ENCODE data around the gene CFAP53.
"Not testable (repeated sequence)": the region's sequence is repeated elsewhere in the genome, so short reads cannot be mapped to it uniquely, and the experiment has no call there.

The CFAP53 gene, protein sequence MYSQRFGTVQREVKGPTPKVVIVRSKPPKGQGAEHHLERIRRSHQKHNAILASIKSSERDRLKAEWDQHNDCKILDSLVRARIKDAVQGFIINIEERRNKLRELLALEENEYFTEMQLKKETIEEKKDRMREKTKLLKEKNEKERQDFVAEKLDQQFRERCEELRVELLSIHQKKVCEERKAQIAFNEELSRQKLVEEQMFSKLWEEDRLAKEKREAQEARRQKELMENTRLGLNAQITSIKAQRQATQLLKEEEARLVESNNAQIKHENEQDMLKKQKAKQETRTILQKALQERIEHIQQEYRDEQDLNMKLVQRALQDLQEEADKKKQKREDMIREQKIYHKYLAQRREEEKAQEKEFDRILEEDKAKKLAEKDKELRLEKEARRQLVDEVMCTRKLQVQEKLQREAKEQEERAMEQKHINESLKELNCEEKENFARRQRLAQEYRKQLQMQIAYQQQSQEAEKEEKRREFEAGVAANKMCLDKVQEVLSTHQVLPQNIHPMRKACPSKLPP

DNA sequence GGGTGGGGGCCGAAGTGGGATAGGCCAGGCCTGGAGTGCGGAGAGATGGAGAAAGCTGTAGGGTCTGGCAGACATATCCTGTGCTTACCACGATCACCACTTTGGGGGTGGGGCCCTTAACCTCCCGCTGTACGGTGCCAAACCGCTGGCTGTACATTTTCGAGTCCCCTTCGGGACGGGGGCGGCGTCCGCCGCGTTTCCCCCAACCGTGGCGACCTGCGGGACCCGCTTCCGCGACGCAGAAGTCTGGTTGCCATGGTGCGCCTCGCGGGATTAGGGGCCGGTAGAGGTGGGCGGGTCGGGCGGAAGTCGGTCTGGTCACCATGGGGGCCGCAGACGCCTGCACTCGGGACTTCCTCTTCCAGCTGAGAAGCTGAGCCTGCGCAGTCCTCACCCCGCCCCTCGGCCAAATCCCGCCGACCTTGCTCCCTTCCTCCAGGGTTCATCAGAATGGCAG, at the start of gene CFAP53:
Gene CFAP53 (minus strand): TSS at position 248 of the 457 bp plus-strand sequence. CDS start 91 bp downstream, at position 157.
- DNase-seq, result peak; percentile 82

DNA sequence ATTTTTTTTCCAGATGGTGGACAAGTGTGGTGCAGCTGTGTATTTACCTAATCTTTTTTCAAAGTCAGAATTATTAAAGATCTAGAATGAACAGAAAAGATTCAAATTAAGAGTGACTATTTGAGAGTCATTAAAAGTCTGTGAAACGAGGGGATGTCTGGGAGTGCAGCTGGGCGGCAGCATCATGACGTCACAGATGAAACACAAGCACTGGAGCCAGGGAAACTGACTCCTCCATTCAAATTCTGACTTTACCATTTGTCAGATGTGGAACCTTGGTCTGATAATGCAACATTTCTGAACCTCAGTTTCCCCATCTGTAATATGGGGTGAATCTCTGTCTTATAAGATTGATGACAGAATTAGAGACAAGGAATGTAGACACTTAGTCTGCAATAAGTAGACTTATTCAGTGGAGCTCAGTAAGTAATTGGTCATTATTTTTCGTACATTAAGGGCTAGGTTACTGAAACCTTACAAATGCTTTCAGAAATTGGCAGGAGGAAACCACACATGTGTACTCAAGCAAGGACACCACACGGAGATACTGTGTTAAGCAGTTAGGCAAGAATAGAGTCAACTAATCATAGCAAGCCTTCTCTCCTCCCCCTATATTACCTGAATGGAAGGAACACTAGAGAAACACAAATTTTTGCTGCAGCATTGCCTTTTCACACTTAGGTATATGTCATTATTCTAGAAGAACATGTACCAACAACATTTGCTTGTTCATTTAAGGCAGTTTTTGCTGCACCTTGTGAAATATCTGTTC, 49.0 kb upstream of the CFAP53 start:
- DNase-seq, result no peak

DNA sequence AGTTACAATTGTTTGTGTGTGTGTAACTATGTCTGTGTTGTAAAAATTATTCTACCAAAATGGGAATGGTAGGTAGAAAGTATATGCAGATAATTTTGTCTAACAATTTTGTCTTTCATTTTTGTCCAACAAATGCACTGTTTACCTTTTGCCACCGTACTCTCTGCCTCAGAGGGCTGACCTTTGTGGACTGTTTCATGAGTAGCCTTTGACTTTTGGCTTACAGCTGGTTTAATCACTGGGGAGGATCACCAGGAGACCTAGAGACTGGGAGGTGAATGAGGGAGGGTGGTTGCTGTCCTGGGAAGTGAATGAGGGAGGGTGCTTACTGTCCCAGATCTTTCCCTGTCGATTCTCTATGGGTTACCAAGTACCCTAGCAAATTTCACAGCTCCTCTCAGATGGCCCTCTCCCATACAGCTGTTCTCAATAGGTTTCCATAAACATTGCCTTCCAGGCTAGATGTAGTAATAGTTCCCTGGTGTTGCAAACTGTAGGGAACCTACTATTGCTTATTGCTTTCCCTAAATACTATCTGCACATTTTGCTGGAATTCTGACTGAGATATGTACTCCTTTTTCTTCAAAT, 47.7 kb upstream of the CFAP53 start:
- no peak for DNase-seq

DNA sequence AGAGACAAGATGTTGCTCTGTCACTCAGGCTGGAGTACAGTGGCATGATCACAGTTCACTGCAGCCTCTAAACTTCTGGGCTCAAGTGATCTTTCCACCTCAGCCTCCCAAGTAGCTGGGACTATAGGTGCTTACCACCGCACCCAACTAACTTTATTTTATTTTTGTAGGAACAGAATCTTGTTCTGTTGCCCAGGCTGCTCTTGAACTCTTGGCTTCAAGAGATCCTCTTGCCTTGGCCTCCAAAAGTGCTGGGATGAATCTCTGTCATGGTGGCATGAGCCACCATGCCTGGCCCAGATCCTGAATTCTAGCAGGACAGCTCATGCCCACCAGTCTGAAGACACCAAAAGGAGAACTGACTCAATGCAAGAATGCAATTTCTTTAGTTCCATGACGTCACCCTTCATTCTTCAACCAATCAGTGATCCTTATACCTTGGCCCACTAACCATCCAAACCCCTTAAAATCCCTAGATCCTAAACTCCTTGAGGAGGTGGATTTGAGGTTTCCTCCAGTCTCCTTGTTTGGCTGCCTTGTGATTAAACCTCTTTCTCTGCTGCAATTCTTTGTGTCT, 46.8 kb upstream of the CFAP53 start:
- no peak for DNase-seq

DNA sequence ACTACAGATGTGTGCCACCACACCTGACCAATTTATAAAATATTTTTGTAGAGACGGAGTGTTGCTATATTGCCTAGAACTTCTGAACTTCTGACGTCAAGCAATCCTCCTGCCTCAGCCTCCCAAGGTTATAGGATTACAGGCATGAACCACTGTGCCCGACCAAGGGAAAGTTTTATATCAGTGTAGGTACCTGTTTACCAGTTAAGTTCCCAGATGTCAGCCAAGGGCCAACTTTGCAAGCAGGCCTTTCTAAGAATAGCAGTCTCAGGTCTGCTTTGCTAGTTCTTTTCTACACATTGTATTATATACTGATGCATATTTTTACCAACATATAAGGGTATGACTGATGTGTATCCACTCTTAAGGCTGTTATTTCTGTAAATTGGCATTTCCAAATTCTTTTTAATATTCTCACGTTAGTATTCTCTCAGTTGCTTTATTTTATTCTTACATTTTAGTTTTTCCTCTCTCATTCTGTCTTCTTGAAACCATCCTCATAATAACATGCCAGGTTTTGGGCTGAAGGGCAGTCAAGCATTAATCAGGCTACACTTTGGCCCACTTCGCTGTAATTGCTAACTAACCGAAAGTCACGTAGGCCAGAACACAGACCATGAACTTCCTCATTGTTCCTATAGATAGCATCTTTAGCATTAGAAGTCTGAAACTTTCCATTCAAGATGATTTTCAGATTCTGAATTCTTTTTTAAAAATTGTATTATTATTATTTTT, 46.2 kb upstream of the CFAP53 start:
- DNase-seq, result no peak

DNA sequence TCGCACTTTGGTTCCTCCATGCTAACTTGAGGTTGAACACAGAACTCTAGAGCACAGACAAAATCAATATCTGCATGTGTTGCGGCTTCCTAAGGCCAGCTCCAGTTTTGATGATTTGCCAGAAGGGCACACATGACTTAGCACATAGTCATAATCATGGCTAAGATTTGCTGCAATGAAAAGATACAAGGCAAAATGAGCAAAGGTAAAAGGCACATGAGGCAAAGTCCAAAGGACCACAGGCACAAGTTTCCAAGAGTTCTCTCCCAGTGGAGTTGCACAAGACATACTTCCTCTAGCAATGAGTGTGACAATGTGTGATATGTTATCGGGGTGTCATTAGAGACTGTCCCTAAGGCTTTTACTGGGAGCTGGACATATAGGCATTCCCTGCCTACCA, 45.4 kb upstream of the CFAP53 start:
- no peak for DNase-seq

DNA sequence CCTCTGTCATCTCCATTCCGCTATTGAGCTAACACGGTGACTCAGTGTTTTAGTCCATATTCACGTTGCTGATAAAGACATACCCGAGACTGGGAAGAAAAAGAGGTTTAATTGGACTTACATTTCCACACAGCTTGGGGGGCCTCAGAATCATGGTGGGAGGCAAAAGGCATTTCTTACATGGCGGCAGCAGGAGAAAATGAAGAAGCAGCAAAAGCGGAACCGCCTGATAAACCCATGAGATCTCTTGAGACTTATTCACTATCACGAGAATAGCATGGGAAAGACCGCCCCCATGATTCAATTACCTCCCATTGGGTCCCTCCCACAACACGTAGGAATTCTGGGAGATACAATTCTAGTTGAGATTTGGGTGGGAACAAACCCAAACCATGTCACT, 43.8 kb upstream of the CFAP53 start:
- DNase-seq, result no peak

DNA sequence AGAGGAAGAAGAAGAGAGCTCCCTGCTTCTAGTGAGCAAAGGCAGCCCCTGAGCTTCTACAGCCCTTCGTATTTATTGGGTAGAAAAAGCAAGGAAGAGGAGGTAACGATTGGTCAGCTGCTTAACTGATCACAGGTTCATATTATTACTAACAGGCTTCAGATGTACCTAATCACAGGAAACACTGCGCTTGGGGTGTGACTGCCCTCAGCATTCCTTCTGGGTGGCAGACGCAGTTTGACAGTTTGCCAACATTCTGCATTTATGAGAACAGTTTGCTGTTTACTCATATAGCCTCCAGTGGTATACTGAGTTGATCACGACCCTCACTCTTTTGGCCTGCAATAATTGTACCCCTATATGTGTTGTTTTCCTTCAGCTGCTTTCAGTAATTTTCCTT, 42.6 kb upstream of the CFAP53 start:
- DNase-seq, result not testable (repeated sequence)

DNA sequence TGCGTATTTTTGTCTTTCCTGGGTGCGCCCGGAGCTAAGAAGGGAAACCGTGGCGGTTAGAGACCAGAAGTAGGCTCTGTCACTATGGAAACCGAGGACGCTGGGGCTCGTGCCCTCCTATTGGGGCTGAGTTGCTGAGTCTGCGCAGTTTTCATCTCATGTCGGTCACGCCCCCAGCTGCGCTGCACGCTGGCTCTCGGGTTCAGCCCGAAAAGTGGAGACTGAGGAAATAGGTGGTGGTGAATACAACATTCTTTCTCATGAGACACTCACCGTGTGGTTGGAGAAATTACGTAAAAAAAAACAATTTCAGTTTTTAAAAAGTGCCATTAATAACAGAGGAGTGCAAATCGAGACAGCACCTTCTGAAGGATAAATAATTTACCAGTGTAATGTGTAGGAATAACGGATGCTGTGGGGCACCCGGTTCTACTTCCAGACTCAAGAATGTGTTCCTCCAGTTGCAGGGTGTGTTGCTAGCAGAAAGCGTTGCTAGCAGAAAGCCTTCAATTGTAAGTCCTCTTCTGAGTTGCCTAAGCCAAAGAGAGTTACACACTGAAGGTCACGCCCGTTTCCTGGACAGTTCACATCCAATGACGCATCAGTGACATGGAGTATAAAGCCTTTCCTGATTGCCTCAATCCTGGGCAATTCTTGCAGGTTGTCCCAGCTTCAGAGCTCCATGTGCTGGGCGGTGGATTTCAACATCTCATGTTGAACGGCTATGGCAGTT, 41.6 kb upstream of the CFAP53 start:
- peak; percentile 85 for DNase-seq

DNA sequence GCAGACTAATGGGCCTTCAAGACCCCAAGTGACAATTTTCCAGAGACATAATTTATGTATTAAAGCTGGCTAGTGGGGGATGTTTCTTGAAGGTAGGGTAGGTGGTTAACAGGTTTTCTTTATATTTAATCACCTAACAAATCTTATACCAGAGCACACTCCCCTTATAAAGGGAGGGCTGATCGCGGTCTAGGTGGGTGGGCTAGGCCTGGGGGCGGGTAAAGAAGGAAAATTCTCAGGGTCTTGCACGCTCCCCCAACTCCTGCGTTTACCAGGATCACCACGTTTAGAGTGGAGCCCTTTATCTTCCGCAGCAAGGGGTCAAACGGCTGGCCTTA, 41.1 kb upstream of the CFAP53 start:
- DNase-seq, result no peak

DNA sequence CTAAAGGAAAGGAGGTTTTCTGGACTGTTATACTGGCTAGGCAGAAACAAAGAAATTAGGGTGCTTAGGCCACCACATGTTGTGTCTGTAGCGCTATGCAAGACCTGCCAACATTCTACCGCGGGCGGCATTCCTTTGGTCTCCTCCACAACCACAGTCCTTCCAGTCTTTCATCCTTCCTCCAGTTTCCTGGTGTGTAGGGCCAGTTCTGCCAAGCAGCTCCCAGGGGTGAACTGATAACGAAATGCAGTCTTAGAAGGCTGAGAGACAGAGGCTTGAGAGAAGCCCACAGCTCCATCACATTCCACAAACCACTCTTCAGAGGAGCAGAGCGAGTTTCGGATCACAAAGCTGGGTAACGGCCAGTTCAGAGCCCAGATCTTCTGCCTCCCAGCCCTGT, 40.6 kb upstream of the CFAP53 start:
- no peak for DNase-seq

DNA sequence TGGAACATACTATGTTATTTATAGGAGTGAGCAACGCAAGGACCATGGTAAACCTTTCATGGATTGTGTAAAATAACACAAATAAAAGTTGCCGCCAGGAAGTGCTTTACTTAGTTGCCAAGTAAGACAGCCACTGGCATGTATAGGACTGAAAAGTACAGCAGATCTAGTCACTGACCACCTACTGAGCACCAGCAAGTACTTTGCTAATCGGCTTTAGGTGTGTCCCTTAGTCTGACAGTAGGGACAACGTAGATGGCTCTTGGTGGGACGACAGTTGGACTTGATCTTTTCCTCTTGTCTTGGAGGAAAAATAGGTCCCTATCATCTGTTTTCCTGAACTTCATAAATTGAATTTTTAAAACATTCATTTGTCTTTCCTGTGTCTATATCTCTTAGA, 34.8 kb upstream of the CFAP53 start:
- DNase-seq, result no peak

DNA sequence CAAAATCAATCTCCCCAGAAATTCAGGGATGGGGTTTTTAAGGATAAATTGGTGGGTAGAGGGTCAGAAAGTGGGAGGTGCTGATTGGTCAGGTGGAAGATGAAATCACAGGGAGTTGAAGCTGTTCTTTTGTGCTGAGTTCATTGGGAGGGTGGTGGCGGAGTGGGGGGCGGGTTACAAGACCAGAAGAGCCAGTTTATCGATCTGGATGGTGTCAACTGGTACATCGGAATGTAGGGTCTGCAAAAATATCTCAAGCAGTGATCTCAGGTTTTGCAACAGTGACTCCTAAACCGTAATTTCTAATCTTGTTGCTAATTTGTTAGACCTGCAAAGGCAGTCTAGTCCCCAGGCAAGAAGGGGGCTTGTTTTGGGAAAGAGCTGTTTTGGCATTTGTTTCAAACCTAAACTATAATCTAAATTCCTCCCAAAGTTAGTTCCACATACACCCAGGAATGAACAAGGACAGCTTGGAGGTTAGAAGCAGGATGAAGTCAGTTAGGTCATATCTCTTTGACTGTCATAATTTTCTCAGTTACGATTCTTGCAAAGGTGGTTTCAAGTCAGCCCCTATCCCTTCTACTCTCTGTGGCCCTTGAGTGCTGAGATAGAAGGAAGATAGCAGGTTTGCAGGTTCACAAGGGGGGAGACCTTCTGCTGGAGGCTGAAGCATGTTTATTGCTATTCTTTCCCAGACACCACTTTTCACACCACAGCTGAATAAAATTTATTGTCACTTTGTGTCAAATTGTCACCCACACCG, 33.5 kb upstream of the CFAP53 start:
- DNase-seq, result no peak

DNA sequence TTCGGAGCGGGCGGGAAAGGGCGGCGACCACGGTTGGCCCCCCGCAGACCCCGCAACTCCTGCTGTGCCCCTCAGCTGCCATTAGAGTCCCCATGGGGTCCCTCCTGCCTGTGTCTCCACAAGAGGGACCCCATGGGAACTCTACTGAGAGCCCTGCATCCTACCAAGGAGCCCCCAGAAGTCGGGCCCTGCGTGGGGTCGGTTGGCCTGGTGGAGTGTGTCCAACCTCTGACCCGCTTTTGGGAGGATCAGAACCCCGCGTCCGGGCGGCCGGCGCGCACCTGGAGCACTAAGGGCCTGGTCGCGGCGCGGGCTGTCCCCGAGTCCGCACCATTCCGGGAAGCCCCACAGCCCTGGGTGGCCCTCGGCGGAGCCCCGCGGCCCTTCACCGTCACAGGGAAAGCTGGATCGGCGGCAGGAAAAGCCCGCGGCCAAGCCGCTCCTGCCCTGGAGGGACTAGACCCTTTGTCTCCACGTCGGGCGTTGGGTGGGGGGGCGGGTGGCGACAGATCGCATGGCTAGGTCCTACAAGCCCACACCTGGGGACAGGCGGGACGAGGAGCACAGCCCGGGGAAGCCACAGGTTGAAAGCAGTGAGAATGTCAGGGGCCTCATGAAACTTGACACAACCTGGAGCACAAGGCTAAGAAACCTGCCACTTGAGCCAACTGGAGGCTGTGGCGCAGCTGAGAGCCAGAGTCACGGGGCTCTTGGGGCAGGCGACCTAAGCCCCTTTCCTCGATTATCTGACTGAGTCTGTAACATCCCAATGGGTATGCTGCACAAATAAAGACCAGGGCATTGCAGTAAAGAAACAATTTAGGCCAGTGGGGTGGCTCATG, 32.4 kb upstream of the CFAP53 start:
- DNase-seq, result no peak

DNA sequence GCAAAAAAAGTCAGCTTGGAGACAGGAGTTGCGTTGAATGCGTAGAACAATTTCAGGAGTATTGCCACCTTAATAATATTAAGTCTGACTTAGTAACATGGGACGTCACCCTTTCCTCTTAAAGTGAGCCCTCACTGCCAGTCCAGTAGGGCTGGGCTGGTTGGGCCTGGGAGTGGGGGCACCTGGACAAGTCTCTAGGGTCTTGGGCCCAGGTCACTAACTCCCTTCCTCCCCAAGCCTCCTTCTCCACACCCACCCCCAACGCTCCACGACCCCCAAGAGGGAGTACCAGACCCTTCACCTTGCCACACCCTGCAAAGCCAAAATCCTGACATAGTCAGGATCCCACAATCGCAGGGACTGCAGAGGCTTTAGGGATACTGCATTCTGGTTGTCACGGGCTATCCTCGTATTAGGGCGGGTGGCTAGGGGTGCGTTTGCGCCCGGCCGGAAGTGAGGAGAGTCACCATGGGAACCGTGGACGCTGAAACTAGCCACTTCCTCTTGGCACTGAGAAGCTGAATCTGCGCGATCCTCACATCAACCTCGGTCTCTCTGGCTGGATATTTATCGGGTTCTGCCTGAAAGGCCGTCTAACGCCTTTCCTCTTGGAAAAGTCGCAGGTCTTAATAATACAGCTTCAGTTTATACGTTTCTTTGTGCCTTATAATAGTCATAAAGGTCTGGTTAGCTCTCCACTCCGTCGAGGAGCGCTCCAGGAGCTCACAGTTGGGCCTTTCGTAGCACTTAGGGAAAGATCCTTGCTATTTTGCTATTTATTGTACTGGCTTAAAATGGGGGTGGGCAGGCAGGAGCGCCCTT, 31.5 kb upstream of the CFAP53 start:
- DNase-seq, result peak; percentile 49

DNA sequence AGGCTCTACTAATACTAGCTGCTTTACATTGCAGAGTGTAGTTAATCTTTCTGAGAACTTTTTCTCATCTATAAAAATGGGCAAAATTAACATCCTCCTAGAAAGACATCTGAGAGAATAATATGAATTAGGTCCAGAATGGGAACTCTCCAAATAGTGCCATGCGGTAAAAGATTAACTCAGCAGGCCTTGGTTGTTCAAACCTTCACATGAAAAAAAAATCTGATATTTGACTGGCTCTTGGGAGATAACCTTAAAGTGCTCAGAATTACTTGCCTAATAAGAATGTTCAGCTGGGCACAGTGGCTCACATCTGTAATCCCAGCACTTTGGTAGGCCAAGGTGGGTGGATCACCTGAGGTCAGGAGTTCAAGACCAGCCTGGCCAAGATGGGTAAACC, 26.7 kb upstream of the CFAP53 start:
- no peak for DNase-seq

DNA sequence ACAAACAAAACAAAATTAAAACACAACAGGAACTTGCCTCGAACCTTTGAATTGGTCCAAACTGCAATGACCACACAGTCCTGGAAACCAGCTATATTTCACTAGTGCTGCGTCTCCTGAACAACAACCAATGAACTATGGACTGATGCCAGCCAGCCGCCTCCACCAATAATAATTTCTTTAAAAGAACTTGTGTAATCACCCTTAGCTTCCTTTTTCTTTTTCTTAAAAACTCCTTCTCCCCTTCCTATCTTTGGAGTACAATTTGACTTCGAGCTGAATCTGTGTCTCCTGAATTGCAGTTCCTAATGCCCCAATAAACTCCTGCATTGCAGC, 22.8 kb upstream of the CFAP53 start:
- DNase-seq, result no peak

DNA sequence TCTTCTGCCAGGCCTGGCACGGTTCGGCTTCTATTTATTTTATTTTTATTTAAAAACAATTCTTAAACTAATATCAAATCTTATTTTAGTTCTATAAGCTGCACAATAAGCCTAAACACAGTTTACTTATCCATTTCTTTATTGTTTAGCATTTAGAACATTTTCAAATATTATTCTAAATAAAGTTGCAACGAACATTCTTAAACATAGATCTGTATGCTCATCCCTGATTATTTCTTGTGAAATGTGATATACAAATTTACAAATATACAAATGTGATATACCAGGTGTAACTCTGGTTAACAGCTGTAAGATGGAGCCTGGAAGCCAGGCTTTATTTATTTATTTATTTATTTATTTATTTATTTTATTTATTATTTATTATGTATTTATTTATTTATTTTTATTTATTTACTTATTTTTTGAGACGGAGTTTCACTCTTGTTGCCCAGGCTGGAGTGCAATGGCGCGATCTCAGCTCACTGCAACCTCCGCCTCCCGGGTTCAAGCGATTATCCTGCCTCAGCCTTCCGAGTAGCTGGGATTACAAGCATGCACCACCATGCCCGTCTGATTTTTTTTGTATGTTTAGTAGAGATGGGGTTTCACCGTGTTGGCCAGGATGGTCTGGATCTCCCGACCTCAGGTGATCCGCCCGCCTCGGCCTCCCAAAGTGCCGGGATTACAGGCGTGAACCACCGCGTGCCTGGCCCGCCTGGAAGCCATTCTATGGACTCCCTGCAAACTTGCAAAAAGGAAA, 22.2 kb upstream of the CFAP53 start:
- not testable (repeated sequence) for DNase-seq
